ENCODE results near the gene RHOBTB1.
"Not testable (repeated sequence)": the region's sequence is repeated elsewhere in the genome, so short reads cannot be mapped to it uniquely, and the experiment has no call there.

RHOBTB1 gene

GRCh38 chr10:60856405-60856804 lies 87.6 kb downstream of the RHOBTB1 start:
- no peak for DNase-seq

DNA sequence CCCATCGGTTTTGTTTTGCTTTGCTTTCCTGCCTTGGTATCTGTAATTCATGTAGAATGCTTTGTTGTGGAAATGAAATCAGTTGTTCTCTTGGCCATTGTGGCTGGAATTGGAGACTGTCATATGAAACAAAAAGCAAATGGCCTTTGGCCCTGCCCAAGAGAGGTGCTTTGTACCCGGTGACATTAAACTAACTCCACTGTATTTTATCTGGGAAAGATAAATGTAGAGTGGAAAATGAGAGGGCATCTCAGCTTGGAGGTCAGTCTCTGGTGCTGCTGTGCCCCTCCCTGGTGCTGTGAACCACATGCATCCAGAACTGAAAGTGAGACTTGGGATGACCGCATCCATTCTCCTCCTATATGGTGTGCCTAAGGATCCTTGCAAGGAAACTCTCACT lies 90.3 kb downstream of the RHOBTB1 start:
- DNase-seq = no peak

DNA sequence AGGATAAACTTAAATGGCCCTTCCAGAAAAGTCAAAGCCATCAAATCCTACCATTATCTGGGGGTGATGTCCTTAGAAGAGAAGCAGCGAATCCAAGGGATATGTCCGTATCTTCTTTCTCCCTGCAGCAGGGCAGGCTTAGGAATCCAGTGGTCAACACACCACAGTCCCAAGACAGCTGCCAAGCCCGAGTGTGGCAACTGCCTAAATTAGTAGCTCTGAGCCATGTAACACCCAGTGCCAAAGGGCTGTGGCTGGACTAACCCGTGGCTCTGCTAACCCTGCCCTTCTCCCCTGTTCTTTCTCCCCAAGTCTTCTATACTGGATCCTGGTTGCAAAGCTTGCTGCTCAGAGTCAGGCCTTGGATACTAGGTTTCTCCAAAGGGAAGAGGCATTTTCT lies 90.9 kb downstream of the RHOBTB1 start:
- DNase-seq = no peak

- no peak for DNase-seq
Measured at GRCh38 chr10:60849740-60850139, 94.2 kb downstream of the RHOBTB1 start.

DNA sequence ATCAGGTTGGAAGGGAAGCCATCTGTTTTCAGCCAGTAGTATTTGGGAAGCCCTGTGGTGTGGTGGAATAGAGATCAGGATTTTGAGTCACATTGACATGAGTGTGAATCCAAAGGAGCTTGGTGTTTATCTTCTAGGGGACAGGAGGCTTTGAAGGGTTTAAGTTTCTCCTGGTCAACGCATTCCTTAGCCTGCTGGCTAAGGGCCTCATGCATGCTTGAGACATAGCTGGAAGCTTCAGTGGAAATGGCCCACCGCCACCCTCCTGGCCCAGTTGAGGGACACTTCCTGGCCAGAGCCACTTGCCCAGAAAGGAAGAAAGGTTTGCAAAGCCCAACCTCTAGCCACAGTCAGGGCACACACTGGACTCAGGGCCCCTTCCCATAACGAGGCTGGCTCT lies 94.8 kb downstream of the RHOBTB1 start:
- DNase-seq = no peak

- DNase-seq = no peak
Measured at GRCh38 chr10:60848680-60849079, 95.3 kb downstream of the RHOBTB1 start.

- no peak for DNase-seq
Measured at GRCh38 chr10:60848126-60848525, 95.9 kb downstream of the RHOBTB1 start.

DNA sequence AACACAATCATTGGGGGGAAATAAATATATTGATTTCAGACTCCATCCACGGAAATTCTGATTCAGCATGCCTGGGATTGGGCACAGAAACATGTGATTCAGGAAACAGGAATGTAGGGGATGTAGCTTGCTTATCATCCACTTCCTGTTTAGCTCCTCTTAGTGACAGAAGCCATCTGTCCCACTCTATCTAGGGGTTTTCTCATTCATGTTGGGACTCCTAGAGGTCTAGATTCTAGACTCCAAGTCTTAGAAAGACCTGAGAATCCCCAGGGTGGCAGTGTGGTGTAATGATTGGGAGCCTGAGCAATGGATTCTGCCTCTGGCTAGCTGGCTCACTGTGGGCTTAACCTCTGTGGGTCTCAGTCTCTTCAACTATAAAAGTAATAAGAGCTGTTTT lies 97.8 kb downstream of the RHOBTB1 start:
- DNase-seq = no peak

- DNase-seq = no peak
Measured at GRCh38 chr10:60845038-60845437, 98.9 kb downstream of the RHOBTB1 start.

DNA sequence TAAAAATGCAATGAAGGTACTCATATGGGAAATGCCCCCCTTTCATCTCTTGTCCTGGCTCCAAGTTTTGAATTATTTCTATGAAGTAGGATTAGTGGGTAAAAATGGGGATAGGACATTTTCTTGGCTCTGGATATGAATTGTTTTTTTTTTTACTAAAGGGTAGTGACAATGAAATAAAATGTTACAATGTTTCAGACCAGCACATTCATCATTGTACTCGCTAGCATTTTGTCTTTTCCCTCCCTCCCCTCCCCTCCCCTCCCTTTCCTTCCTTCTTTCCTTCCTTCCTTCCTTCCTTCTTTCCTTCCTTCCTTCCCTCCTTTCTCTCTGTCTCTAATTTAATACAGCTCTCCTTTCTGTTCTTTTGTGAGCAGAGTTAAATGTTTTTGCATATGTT lies 101.3 kb downstream of the RHOBTB1 start:
- DNase-seq = no peak

GRCh38 chr10:60841227-60841626 lies 102.8 kb downstream of the RHOBTB1 start:
- not testable (repeated sequence) for DNase-seq

- no peak for DNase-seq
Measured at GRCh38 chr10:60835049-60835448, 108.9 kb downstream of the RHOBTB1 start.

DNA sequence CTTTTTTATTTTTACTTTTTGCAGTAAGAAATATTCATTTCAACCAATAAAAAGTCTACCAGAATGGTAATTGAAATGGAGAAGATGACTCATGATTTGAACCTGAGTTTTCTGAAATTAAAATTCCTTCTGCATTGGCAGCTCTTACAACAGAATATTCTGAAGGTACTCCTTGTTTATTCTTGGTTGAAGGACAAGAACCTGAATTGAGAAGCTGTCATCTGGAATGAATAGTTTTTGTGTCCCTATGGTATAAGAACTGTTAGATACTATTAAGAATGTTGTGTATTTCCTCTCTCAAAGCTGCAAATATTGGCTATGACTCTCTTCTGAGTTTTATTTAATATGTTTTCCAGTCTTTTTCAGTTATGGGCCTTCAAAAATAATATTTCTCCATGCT lies 109.6 kb downstream of the RHOBTB1 start:
- no peak for DNase-seq

DNA sequence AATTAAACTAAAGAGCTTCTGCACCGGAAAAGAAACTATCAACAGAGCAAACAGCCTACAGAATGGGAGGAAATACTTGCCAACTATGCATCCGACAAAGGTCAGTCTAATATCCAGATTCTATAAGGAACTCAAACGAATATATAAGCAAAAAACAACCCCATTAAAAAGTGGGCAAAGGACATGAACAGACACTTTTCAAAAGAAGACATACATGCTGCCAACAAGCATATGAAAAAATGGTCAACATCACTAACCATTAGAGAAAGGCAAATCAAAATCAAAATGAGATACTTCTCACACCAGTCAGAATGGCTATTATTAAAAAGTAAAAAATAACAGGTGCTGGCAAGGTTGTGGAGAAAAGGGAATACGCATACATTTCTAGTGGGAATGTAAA lies 111.8 kb downstream of the RHOBTB1 start:
- DNase-seq = not testable (repeated sequence)

DNA sequence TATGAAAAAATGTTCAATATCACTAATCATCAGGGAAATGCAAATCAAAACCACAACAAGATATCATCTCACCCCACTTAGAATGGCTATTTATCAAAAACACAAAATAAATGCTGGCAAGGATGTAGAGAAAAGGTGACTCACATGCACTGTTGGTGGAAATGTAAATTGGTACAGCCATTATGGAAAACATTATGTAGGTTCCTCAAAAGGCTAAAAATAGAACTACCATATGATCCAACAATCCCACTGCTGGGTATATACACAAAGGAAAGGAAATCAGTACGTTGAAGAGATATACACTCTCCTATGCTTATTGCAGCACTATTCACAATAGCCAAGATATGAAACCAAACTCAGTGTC lies 115.5 kb downstream of the RHOBTB1 start:
- DNase-seq = no peak

- no peak for DNase-seq
Measured at GRCh38 chr10:60827791-60828488, 116.0 kb downstream of the RHOBTB1 start.

- no peak for DNase-seq
Measured at GRCh38 chr10:60825520-60825919, 118.5 kb downstream of the RHOBTB1 start.

GRCh38 chr10:60823324-60823723 lies 120.7 kb downstream of the RHOBTB1 start:
- no peak for DNase-seq

- DNase-seq = no peak
Measured at GRCh38 chr10:60822809-60823208, 121.2 kb downstream of the RHOBTB1 start.

DNA sequence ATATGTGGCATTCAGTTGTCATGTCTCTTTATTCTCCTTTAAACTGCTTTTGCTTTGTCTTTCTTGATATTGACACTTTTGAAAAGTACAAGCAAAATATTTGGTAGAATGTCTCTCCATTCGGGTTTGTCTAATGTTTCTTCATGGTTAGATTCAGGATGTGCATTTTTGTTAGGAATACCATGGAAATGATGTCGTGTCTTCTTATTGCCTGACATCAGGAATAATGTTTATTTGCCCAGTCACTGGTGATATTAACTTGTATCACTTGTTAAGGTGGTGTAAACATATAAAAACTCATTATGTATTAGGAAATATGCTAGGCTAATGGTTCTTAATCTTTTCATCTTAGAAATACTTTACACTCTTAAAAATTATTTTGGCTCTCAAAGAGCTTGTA lies 122.3 kb downstream of the RHOBTB1 start:
- DNase-seq = no peak

- DNase-seq = no peak
Measured at GRCh38 chr10:60820093-60820754, 123.8 kb downstream of the RHOBTB1 start.
